HG02870 (cell line): ENCODE measurements around the gene PRR7.

Experiments used
- ATAC-seq: cut with Tn5 transposase; IDR thresholded peaks from one replicate; pipeline ENCODE4 v1.9.1; 2021; ENCODE audit warnings: mild to moderate bottlenecking, moderate library complexity; ENCODE audit not compliant: unreplicated experiment

The PRR7 gene

DNA sequence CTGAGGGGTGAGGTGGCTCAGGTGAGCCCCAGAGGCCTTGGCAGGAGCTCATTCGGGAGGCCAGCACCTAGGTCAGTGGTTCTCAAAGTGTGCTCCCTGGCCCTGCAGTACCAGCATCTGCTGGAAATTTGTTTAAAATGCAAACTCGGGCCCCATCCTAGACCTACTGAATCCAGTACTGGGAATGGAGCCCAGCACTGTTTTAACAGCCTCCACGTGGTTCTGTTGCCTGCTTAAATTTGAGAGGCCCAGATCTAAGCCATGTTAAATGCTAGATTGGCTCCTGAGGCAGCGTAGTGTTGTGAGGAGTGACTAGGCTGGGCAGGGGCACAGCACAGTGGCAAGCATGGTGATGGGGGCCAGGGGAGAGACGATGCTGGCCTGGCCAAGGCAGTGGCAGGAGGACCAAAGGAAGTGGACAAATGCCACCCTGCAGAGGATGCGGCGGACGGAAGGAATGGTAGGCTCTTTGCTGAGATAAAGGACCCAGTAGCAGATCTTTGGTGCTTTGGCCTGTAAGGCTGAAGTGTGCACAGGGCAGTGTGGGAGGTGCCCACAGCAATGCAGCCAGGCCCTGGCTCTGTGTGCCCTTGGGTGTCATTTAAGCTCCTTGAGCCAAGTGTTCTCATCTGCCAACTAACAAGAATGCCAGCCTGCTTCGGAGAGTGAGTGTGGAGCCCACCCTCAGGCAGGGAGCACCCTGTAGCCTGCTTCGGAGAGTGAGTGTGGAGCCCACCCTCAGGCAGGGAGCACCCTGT lies 4.2 kb downstream of the PRR7 start:
- ATAC-seq: no peak

DNA sequence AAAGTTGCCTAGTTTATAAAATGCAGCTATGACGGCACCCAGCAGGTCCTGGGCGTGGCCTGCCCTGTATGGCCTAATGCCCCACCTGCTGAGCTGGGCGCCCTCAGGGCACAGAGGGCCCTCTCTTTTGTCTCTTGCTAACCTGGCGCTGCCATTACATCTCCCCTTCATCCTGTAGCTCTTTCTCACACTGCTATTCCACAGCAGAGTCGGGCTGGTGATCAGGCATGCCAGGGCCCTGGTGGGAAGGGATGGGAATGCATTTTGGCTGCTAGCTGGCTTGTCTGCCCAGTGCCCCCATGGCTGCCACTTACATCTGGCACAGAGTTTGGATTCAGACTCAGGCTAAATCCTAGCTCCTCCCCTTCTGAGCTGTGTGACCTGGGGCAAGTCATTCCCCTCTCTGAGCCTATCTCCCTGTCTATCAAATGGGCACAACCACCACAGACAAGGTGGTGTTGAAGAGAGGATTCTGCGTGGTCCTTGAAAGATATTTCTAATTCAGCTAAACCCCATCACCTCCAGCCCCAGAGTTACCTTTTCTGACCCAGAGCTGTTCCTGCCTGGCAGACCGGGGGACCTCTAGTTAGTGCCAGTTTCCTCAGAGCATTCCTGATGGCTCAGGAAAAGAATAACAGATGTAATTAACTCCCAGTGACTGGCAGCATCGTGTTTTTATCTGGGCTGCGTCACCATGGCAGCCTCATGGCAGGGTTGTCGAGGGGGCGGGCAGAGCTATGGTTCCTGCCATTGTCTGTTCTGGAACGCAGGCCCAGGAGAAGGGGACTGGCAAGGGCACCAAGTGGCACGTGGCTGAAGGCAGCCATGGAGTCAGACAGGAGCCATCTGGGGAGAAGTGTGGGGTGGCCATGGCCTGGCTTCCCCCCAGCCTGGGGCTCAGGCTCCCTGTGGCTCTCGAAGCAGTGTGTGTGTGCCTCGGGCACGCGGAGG lies 6.3 kb downstream of the PRR7 start:
- no peak for ATAC-seq

DNA sequence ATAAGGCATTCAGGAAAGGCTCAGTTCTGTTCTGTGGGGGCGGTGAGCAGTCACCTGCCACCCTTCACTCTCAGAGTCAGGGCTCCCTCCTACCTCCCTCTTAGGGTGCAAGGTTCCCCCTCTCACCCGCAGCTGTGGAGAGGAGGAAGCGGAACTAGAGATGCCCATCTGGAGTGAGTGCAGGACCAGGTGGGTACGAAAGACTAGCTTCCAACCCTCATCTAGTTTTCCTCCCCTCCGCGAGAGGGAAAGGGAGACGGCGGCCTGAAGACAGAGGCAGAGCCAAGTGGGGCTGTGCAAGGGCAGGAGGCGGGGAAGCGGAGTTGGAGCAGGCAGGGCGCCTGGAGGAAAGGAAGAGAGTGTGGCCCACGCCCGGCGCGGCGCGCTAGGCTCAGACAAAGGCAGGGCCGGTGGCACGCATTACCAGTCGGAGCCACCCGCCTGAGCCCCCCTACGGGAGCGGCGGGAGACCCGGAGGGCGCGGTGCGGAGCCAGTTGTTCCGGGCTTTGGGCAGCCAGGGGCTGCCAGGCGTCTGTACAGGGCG lies 7.3 kb downstream of the PRR7 start:
- ATAC-seq: no peak

DNA sequence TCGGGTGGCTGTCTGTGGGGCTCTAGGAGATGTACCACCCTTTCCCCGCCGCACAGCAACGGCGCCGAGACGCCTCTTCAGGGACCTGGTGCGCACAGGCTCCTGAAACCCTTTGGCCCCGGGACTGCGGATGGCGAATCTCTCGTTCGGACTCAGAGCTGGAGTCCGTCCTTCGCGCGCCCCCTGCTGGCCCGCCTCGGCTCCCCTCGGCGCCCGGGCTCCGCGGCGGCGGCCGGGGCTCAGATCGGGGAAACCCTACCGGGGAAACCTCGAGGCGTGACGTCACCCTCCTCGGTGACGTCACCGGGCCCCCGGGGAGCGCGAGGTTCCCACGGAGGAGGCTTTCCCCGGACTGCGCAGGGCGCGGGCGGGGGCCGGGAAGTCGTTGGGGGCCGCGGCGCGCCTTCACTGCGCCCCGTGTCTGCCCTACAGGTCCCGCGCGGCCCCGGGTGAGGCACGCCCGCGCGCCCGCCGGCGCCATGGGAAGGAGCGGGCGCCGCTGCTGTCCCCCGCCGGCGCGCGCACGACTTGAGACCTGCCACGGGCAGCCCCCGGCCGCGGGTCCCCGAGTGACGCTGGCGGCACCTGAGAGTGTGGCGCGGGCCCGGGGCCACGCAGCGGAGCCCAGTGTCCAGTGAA lies 7.9 kb downstream of the PRR7 start:
- ATAC-seq: peak; percentile 34

DNA sequence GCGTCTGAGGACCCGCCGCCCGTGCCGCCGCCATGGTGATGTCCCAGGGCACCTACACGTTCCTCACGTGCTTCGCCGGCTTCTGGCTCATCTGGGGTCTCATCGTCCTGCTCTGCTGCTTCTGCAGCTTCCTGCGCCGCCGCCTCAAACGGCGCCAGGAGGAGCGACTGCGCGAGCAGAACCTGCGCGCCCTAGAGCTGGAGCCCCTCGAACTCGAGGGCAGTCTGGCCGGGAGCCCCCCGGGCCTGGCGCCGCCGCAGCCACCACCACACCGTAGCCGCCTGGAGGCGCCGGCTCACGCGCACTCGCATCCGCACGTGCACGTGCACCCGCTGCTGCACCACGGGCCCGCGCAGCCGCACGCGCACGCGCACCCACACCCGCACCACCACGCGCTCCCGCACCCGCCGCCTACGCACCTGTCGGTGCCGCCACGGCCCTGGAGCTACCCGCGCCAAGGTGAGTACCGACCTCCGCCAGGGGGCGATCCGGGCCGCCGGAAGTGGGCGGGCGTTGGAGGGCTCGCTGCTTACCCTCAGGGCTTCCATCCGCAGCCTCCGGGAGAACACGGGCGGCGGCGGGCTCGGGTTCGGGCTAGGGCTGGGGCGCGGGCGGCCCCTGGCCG lies 8.5 kb downstream of the PRR7 start:
- peak; percentile 37 for ATAC-seq

DNA sequence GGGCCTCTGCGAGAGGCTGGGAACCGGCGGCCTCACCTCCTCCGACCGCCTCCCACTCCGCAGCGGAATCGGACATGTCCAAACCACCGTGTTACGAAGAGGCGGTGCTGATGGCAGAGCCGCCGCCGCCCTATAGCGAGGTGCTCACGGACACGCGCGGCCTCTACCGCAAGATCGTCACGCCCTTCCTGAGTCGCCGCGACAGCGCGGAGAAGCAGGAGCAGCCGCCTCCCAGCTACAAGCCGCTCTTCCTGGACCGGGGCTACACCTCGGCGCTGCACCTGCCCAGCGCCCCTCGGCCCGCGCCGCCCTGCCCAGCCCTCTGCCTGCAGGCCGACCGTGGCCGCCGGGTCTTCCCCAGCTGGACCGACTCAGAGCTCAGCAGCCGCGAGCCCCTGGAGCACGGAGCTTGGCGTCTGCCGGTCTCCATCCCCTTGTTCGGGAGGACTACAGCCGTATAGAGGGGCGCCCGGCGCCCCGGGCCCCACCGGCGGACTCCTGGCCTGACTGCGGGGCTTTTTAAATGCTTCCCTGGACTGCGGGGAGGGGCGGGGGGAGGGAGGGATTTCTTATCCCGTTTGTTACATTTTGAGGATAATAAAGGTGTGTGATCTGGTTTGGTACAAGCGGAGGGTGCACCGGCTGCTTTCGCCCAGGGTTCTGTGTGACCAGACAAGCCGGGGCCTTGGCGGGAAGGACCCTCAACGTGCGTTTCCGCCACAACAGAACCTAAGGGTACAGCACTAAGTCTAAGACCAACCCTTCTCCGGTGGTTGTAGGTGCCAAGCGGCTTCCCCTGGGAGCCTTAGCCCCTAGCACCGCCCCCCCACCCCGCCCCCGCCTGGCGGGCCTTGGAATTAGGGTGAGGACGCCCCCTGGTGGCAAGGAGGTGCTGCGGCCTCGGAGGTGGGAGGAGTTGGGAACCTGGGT lies 9.3 kb downstream of the PRR7 start:
- peak; percentile 6 for ATAC-seq

DNA sequence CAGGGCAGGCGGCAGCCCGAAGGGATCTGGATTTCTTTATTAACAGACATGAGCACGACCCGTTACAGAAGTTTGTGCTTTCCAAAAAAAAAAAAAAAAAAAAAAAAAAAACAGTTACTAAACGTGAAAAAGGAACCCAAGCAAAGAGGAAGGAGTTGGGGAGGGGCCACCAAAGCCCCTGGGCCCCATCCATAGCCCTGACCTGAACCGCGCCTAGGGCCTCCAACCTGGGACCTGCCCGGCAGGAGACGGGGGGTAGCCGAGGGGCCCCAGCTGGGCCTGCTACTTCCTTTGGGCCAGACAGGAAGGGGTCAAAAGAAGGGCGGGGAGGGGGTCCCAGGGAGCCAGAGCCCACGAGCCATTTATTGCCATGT lies 10.0 kb downstream of the PRR7 start:
- no peak for ATAC-seq

DNA sequence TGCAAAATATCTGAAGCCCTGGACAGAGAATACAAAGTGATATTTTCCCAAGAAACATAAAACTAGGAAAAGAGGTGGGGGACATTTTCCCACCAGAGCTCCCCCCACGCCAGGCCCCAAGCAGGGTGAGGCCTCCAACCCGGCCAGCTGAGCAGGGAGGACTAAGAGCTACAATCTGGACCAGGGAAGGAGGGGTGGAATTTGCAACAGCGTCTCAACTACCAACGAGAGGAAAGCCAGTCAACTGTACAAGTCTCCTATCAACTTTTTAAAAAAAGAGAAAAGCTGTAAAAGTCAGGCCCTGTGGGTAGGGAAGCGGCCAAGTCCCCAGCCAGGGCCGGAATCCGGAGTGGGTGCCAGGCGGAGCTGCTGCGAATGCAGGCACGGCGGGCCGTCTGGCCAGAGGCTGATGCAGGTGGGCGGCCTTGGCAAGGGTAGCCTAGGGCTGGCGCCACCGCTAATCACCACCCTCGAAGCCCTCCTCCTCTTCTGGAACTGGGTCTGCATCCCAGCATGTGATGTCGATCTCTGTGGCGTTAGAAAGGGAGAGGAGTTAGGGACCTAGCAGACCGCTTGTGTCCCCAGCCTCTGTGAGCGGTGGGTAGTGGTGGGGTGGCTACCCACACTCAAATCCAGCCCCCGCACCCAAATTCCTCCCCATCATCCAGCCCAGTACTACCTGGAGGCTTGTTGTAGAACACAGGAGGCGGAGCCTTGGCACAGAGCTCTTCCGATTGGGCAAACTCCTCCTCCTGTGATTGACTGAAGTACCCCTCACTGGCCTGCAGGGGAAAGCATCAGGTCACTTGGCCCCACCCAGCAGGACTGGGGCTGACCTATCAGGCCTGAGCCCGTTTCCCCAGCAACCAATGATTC lies 10.6 kb downstream of the PRR7 start:
- peak; percentile 46 for ATAC-seq

DNA sequence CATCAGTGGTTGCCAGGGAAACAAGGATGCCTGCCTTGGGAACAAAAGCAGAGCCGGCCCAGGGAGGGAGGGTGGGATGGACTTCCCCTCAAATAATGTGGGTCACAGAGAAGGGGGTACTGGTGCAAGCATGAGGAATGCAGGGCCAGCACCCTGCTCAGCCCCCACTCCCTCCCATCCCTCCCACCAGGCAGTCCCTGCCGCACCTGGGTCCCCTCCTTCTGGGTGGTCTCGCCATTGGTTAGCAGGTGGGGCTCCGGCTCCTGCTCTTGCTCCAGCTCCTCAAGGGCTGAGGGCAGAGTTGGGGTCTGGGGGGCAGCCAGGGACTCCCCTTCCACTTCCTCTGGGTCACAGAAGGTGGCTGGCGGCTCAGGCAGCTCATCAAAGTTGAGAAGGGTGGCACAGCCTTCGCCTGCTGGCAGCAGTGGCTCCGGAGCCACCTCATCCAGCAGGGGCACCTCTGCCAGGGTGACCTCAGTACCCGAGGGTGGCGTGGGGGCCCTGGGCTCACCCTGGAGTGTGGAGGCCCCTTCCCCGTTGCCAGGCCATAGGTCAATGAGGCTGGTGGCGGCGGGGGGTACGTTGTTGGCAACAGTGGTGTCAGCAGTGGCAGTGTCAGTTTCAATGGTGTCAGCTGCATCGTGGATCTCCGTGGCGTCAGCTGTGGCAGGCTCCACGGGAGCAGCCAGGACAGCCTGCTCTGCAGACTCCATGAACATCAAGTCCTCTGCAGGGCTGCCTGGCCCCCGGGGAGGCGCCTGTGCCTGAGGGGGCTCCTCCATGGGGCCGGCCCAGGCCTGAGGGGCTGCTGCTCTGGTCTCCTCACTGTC lies 11.5 kb downstream of the PRR7 start:
- no peak for ATAC-seq

DNA sequence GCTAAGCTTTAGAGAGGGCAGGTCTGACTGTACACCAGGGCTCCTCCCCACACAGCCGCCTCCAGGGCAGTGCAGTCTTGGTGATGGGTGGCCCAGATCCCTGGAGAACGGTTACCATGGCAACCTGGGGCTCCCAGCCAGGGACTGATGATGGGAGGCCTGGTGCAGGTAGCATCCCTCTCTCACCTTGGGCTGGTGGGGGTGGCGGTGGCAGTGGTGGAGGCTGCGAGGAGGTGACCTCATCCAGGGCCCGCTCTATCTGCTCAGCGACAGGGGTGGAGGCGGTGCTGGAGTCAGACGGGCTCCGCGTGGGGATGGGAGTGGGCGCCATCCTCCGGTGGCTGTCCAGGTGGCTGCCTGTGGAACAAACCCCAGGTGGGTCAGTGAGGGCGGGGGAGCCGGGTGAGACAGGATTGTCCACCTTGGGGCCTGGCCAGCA lies 12.3 kb downstream of the PRR7 start:
- ATAC-seq: no peak

DNA sequence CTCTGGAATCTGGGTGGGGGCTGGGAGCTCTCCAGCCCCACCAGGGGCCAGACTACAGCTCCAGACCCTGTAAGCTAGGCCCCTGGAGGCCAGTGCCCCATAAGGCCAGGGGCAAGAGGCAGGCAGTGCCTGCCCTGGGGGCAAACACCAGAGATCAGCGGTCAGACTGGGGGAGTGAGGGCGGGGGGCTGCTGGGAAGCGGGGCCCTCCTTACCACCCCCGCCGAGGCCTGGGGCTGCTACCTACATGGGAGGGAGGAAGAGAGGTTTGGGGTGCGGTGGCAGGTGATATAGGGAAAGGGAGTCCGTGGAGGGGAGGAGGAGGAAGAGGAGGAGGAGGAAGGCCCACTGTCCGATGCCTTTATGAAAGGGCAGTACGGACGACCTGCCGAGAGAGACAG lies 12.7 kb downstream of the PRR7 start:
- ATAC-seq: no peak

DNA sequence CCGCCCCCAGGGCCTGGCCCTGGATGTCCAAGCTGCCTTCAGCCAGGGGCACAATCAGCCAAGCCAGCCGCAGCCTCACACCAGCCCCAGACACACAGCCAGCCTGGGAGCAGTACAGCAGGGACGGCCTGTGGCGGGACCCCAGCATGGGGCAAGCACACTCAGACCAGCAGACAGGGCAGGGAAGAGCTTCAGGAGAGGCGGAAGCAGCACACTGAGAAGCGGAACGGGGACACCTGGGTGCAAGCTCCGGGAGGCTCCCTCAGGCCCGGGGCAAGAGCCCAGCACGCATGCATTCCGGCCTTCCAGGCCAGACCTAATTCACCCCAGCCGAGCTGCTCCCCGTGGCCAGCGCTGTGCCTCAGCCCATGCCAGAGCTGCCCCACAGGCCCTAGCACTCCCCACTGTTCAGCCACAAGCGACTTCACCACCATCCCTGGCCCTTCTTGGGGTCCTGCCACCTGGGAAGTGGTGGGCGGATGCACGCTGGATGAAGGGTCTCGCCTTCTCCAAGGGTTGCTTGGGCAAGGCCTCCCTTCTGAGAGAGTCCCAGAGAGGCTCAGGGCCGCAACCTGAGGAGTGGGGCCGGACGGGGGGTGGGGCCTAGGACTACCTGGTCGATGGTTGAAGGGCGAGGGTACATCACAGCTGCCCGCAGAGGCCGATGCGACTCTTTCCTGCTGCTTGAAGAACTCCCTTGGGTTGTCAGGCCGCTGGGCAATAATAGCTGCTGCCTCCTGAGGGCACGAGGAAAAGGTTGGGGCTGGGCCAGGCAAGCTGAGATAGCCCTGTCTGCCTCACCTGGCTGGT lies 13.4 kb downstream of the PRR7 start:
- no peak for ATAC-seq

DNA sequence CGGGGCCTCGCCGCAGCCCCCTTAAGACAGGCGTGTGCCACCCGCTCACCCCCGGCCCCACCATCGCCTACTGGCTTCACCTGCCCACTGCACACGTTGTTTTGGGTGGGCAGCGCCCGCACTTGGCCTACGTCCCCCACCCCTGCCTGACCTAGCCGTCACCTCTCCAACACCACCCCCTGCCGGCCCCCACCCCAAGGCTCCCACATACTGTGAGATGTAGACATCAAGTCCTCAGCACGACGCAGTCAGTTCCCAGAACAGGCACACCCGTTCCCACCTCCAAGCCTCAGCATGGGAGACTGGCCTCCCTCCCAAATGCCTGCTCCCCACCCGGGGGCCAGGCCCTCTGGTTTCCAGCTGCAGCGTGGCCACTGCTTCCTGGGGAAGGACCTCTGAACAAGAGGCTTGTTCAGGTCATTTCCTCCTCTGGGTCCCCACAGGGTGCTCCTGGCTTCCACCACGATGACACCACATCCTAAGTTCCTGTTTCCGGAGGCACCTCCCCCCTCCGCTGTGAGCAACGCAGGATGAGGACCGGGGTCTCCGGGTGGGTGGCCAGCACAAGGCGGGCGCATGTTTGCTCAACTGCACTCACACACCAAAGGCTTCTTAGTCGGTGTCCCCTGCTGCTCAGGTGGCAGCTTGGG lies 15.5 kb downstream of the PRR7 start:
- ATAC-seq: no peak

DNA sequence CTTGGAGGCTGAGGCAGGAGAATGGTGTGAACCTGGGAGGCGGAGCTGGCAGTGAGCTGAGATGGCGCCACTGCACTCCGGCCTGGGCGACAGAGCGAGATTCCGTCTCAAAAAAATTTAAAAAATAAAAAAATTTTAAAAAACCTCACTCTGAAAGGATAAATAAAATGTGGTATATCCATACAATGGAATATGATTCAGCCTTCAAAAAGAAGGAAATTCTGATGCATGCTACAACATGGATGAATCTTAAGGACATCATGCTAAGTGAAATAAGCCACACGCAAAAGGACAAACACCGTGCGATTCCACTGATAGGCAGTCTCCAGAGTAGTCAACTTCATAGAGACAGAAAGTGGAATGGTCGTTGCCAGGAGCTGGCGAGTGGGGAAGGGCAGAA lies 18.4 kb downstream of the PRR7 start:
- ATAC-seq: no peak

DNA sequence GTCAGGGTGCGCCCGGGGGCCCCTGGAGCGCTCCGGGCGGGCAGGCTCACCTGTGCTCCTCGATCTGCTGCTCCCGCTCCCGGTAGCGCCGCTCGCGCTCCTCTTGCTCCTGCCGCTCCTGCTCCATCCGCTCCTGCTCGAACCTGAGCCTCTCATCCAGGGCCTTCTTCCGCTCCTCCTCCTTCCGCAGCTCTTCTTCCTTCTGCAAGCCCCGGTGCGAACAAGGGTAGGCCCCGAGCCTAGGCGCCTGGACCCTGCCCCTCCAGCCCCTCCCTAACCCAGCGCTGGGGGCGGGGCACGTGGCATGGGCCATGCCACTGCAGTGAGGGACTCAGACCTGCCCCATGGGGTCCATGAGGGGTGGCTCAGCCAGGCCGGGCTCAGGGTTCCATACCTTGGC lies 20.2 kb downstream of the PRR7 start:
- ATAC-seq: no peak

DNA sequence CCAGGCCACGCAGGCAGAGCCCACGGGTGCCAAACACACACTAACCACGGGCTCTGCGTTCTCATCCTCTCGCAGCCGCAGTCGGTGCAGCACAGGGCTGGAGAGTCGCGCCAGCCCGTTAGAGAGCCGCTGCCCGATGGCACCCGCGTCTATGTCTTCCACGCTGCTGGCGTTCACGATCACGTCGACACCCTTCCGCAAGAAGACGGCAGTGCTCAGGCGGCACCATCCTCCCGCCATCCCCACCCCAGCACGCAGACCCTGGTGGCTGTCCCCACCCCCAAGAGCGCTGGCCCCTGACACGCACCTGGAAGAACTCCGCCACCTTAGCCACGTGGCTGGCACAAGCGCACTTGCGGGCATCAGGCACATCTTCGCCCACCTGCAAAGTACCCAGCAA lies 20.8 kb downstream of the PRR7 start:
- no peak for ATAC-seq

DNA sequence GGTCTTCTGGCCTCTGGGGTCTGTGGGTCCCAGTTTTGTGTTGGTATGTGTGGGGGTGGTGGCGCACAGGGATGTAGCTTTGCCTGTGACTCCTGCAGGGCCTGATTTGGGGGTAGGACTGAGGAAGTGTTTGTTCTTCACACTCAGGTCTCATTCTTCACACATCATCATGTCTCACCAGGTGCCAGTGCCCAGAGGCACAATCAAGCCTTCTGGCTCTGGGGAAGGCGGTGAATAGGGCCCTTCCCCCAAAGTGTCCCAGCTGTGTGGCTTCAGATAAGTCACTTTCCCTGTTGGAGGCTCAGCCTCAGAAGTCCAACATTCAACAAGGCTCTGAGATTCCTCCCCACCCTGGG lies 21.7 kb downstream of the PRR7 start:
- no peak for ATAC-seq
